SK-N-SH (cell line): ENCODE results near the gene RPL15. TPM values are rescaled to one million over a fixed set of nuclear protein-coding genes. Genes with fewer than 3 reads are reported as not detected.
A peak's percentile ranks its signal among the peaks of the same experiment; 100 is the strongest.

Source experiments
- CTCF ChIA-PET: fragments of 300-600, 350-600 bp; formaldehyde crosslinking; extraction: SDS; loops from one replicate; lab custom pipeline; 2021; lab: Yijun Ruan, JAX
- POLR2A ChIA-PET: fragments of 350-600 bp; sonication (Branson Sonifier 250); formaldehyde crosslinking; extraction: SDS; loops from one replicate; lab custom pipeline; 2020; ENCODE audit warnings: antibody characterized with exemption, inconsistent platforms; lab: Yijun Ruan, JAX
- DNase-seq: peaks from one replicate; pipeline ENCODE4 v3.0.0; 2012
- H2AFZ ChIP-seq: fragments of 200-600 bp; sonication (generic); 2 replicates; pipeline ENCODE4 v1.8.1; 2016; ENCODE audit warnings: antibody characterized with exemption, mild to moderate bottlenecking, low read depth
- H3F3A ChIP-seq: fragments of 200-600 bp; sonication (generic); replicated peaks from 2 replicates; pipeline ENCODE3; 2016; ENCODE audit warnings: antibody characterized with exemption, mild to moderate bottlenecking; ENCODE audit not compliant: insufficient read depth
- H3K27ac ChIP-seq, 2 experiments: fragments of 200-500 bp in 1 of 2; fragments of 200-600 bp in 1 of 2; sonication (Bioruptor generic) in 1 of 2; sonication (generic), shearing (Covaris generic) in 1 of 2; 2 replicates each; pipeline versions ENCODE4 v1.5.1 to v1.6.1; 2014 to 2016; ENCODE audit warnings: low read depth in 2 of 2, inconsistent platforms in 1 of 2, low read length in 1 of 2, mild to moderate bottlenecking in 1 of 2, mixed read lengths in 1 of 2
- H3K27me3 ChIP-seq: fragments of 200-600 bp; sonication (generic), shearing (Covaris generic); 2 replicates; pipeline ENCODE4 v1.6.1; 2016; ENCODE audit warnings: mixed run types; ENCODE audit not compliant: insufficient read depth
- H3K36me3 ChIP-seq, 2 experiments: fragments of 200-500 bp in 1 of 2; fragments of 200-600 bp in 1 of 2; sonication (Bioruptor generic) in 1 of 2; sonication (generic) in 1 of 2; replicated peaks in 1 of 2; 2 replicates each; pipeline versions ENCODE3 to v1.5.1; 2014 to 2016; ENCODE audit warnings: low read length in 1 of 2, mild to moderate bottlenecking in 1 of 2; ENCODE audit not compliant: insufficient read depth in 2 of 2, control insufficient read depth in 1 of 2
- H3K4me1 ChIP-seq, 2 experiments: fragments of 200-500 bp in 1 of 2; fragments of 200-600 bp in 1 of 2; sonication (Bioruptor generic) in 1 of 2; sonication (generic), shearing (Covaris generic) in 1 of 2; 2 replicates each; pipeline versions ENCODE4 v1.5.1 to v1.6.1; 2014 to 2016; ENCODE audit warnings: low read depth in 1 of 2, low read length in 1 of 2, mixed run types in 1 of 2; ENCODE audit not compliant: insufficient read depth in 2 of 2, control insufficient read depth in 1 of 2
- H3K4me2 ChIP-seq: fragments of 200-600 bp; sonication (generic), shearing (Covaris generic); 2 replicates; pipeline ENCODE4 v1.6.1; 2017; ENCODE audit warnings: mixed run types
- H3K4me3 ChIP-seq, 2 experiments: fragments of 200-500 bp in 1 of 2; fragments of 200-600 bp in 1 of 2; sonication (Bioruptor generic) in 1 of 2; sonication (generic), shearing (Covaris generic) in 1 of 2; 2 replicates each; pipeline versions ENCODE4 v1.5.1 to v1.8.1; 2014 to 2016; ENCODE audit warnings: low read depth in 2 of 2, inconsistent platforms in 1 of 2, low read length in 1 of 2, mild to moderate bottlenecking in 1 of 2, mixed read lengths in 1 of 2, moderate library complexity in 1 of 2
- H3K79me2 ChIP-seq: fragments of 200-600 bp; sonication (generic); 2 replicates; pipeline ENCODE4 v1.8.1; 2017; ENCODE audit warnings: mild to moderate bottlenecking; ENCODE audit not compliant: insufficient read depth
- H3K9ac ChIP-seq: fragments of 200-600 bp; sonication (generic); 2 replicates; pipeline ENCODE4 v1.6.1; 2017; ENCODE audit warnings: mixed run types
- H3K9me2 ChIP-seq: fragments of 200-600 bp; sonication (generic); 2 replicates; pipeline ENCODE4 v1.6.1; 2017; ENCODE audit warnings: mixed run types
- H3K9me3 ChIP-seq: fragments of 200-600 bp; sonication (generic); 2 replicates; pipeline ENCODE4 v1.6.1; 2017; ENCODE audit warnings: mixed run types, mild to moderate bottlenecking, moderate library complexity
- H4K20me1 ChIP-seq: fragments of 200-600 bp; sonication (generic); 2 replicates; pipeline ENCODE4 v1.6.1; 2017; ENCODE audit warnings: mild to moderate bottlenecking, mixed run types; ENCODE audit not compliant: insufficient read depth
- ELF1 ChIP-seq: IDR thresholded peaks from 2 replicates; pipeline ENCODE4 v1.4.0; 2012
- EP300 ChIP-seq, 2 experiments: IDR thresholded peaks; 2 replicates each; pipeline versions ENCODE4 v1.4.0 to v1.6.1; 2012; ENCODE audit warnings: borderline replicate concordance in 1 of 2, low read depth in 1 of 2, low read length in 1 of 2
- EZH2phosphoT487 ChIP-seq: fragments of 200-600 bp; sonication (generic); IDR thresholded peaks from 2 replicates; pipeline ENCODE4 v1.6.1; 2017; ENCODE audit warnings: low read depth, mixed run types, mild to moderate bottlenecking, antibody characterized with exemption, moderate library complexity, borderline replicate concordance
- FOXJ3 ChIP-seq: sonication (generic); formaldehyde crosslinking; IDR thresholded peaks from 2 replicates; pipeline ENCODE4 v1.5.1; 2020; ENCODE audit warnings: mild to moderate bottlenecking, missing genetic modification reagents
- FOXM1 ChIP-seq: IDR thresholded peaks from 2 replicates; pipeline ENCODE4 v1.4.0; 2012; ENCODE audit warnings: low read depth, mild to moderate bottlenecking
- GABPA ChIP-seq: IDR thresholded peaks from 2 replicates; pipeline ENCODE4 v1.4.0; 2012; ENCODE audit warnings: low read depth, mild to moderate bottlenecking
- GATA2 ChIP-seq: sonication (generic); formaldehyde crosslinking; IDR thresholded peaks from 2 replicates; pipeline ENCODE4 v1.5.0; 2020; ENCODE audit warnings: mild to moderate bottlenecking, missing genetic modification reagents
- JUND ChIP-seq: IDR thresholded peaks from 2 replicates; pipeline ENCODE4 v1.4.0; 2012
- MEF2A ChIP-seq: IDR thresholded peaks from 2 replicates; pipeline ENCODE4 v1.4.0; 2012; ENCODE audit warnings: low read depth, borderline replicate concordance
- MXI1 ChIP-seq: IDR thresholded peaks from 2 replicates; pipeline ENCODE4 v1.6.1; 2012; ENCODE audit warnings: mild to moderate bottlenecking, low read depth, low read length, improper control_type of control experiment
- NFIC ChIP-seq: IDR thresholded peaks from 2 replicates; pipeline ENCODE4 v1.4.0; 2012; ENCODE audit warnings: borderline replicate concordance
- NRF1 ChIP-seq: IDR thresholded peaks from 2 replicates; pipeline ENCODE4 v1.6.1; 2012; ENCODE audit warnings: low read depth, mild to moderate bottlenecking, low read length
- POLR2AphosphoS5 ChIP-seq: IDR thresholded peaks from 2 replicates; pipeline ENCODE4 v1.6.1; 2012; ENCODE audit warnings: low read depth, low read length
- RFX5 ChIP-seq: IDR thresholded peaks from 2 replicates; pipeline ENCODE4 v1.6.1; 2012; ENCODE audit warnings: mild to moderate bottlenecking, improper control_type of control experiment, low read length
- RXRA ChIP-seq: IDR thresholded peaks from 2 replicates; pipeline ENCODE4 v1.4.0; 2012; ENCODE audit warnings: low read depth, mild to moderate bottlenecking, borderline replicate concordance
- SIN3A ChIP-seq: IDR thresholded peaks from 2 replicates; pipeline ENCODE4 v1.6.1; 2012; ENCODE audit warnings: low read depth, mild to moderate bottlenecking, low read length, moderate library complexity, borderline replicate concordance
- TCF12 ChIP-seq: IDR thresholded peaks from 2 replicates; pipeline ENCODE4 v1.4.0; 2012
- TEAD4 ChIP-seq: IDR thresholded peaks from 2 replicates; pipeline ENCODE4 v1.4.0; 2012; ENCODE audit warnings: mild to moderate bottlenecking, borderline replicate concordance; ENCODE audit not compliant: insufficient read depth
- WGBS: methylation state at CpG from one replicate; pipeline ENCODE4 v1.1.6; 2017; ENCODE audit warnings: low lambda C conversion rate; 5-methylcytosine and 5-hydroxymethylcytosine counted together
- polyA plus RNA-seq, 3 experiments: library from polyadenylated mRNA; depleted of rRNA; stranded (reverse); fragments of >200 nt; gene quantifications; 2 replicates each; pipeline ENCODE4 v1.2.3, GENCODE V29; 2012
- TF ChIP-seq, protein P1 (sequence below): IDR thresholded peaks from 2 replicates; pipeline ENCODE4; 2012
- TF ChIP-seq, protein P2 (sequence below): IDR thresholded peaks from 2 replicates; pipeline ENCODE4 v1.4.0; 2012; ENCODE audit warnings: low read depth
- TF ChIP-seq, protein P3 (sequence below): IDR thresholded peaks from 2 replicates; pipeline ENCODE4 v1.6.1; 2012; ENCODE audit warnings: mild to moderate bottlenecking, low read depth, low read length, moderate library complexity
- TF ChIP-seq, protein P4 (sequence below): IDR thresholded peaks from 2 replicates; pipeline ENCODE4 v1.4.0; 2012; ENCODE audit warnings: low read depth, borderline replicate concordance

The RPL15 gene
- polyA plus RNA-seq, 1 of the 3 experiments (the other 2 are of a cell fraction), result 5,582 TPM

DNA sequence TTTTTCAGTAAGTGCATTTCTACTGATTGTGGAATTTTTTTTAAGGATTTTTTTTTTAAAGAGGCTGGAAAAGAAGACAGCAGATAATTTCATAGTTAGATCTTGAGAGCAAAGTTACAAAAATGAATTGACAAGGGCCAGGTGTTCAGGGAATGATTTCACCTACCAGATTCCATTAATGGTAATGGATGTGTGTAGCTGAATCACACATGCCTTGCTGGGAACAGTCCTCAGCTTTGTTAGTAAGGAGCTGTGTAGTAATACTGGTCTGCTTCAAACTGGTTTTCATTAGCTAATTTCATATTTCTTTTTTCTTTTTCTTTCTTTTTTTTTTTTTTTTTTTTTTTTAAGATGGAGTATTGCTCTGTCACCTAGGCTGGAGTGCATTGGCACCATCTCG lies 44.1 kb downstream of the RPL15 start:
- Histone ChIP-seq H3K79me2 (peaks cover 84% of the 10 kb centered on the region), H4K20me1 (peaks cover 80% of the 10 kb centered on the region), H3K27me3 (no peaks in the 10 kb centered on the region), H3K27ac (peak overlapping the region in 1 of 2 experiments; percentile 89; a peak in 2 of 4 replicates), H3K9me2 (no peaks in the 10 kb centered on the region), H3F3A (peaks cover 54% of the 10 kb centered on the region), H3K9ac (no peak overlapping the region), H2AFZ (no peak overlapping the region), H3K9me3 (no peaks in the 10 kb centered on the region), H3K36me3 (peaks cover 26 to 70% of the 10 kb centered on the region in 2 experiments), H3K4me3 (no peak overlapping the region), H3K4me1 (peaks cover 2 to 25% of the 10 kb centered on the region in 2 experiments; a peak in 3 of 4 replicates), H3K4me2 (no peak overlapping the region)
- no peak for DNase-seq
- CTCF ChIA-PET, result interaction anchor here (2.7 kb wide), 1 partner anchor 10 kb away, joined by 8 read pairs; no protein-coding TSS in a partner anchor
- TF ChIP-seq, protein P1, sequence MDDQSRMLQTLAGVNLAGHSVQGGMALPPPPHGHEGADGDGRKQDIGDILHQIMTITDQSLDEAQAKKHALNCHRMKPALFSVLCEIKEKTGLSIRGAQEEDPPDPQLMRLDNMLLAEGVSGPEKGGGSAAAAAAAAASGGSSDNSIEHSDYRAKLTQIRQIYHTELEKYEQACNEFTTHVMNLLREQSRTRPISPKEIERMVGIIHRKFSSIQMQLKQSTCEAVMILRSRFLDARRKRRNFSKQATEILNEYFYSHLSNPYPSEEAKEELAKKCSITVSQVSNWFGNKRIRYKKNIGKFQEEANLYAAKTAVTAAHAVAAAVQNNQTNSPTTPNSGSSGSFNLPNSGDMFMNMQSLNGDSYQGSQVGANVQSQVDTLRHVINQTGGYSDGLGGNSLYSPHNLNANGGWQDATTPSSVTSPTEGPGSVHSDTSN, result no peak
- no peak for TF ChIP-seq RFX5
- TF ChIP-seq POLR2AphosphoS5, result no peak
- TF ChIP-seq NRF1, result no peak
- no peak for TF ChIP-seq GABPA
- no peak for TF ChIP-seq FOXM1
- no peak for TF ChIP-seq EZH2phosphoT487
- TF ChIP-seq MEF2A, result no peak
- no peak for TF ChIP-seq FOXJ3
- TF ChIP-seq TEAD4, result no peak
- no peak for TF ChIP-seq MXI1
- no peak for TF ChIP-seq SIN3A
- TF ChIP-seq, protein P2, sequence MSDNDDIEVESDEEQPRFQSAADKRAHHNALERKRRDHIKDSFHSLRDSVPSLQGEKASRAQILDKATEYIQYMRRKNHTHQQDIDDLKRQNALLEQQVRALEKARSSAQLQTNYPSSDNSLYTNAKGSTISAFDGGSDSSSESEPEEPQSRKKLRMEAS, result no peak
- no peak for TF ChIP-seq EP300 (IDR thresholded peaks at IDR 0.05; ENCODE audit: borderline replicate concordance in 1 of 2, low read depth in 1 of 2, low read length in 1 of 2)
- TF ChIP-seq NFIC, result no peak
- WGBS, result 95% methylated on average over 1 of the region's 1 CpG
- POLR2A ChIA-PET, result no interaction called here

DNA sequence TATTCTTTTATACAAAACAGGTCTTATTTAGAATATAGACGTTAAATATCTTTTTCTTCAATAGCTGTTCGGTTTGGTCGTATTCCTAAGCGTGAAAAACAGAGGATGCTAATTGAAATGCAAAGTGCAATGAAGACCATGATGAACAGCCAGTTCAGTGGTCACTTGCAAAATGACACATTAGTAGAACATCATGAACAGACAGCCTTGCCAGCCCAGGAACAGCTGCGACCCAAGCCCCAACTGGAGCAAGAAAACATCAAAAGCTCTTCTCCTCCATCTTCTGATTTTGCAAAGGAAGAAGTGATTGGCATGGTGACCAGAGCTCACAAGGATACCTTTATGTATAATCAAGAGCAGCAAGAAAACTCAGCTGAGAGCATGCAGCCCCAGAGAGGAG lies 45.0 kb downstream of the RPL15 start:
- Histone ChIP-seq H3F3A (peaks cover 62% of the 10 kb centered on the region), H2AFZ (no peak overlapping the region), H3K4me2 (no peak overlapping the region), H3K27ac (peak overlapping the region in 1 of 2 experiments; percentile 84; a peak in 1 of 4 replicates), H3K9me3 (no peaks in the 10 kb centered on the region), H3K27me3 (no peaks in the 10 kb centered on the region), H3K9me2 (no peaks in the 10 kb centered on the region), H3K4me1 (peaks cover 2 to 32% of the 10 kb centered on the region in 2 experiments; a peak in 3 of 4 replicates), H4K20me1 (peaks cover 80% of the 10 kb centered on the region), H3K9ac (no peak overlapping the region), H3K79me2 (peaks cover 84% of the 10 kb centered on the region), H3K4me3 (no peak overlapping the region), H3K36me3 (peaks cover 20 to 66% of the 10 kb centered on the region in 2 experiments)
- ChIA-PET POLR2A (interaction anchor here (0.8 kb wide), 1 partner anchor 45 kb away, joined by 4 read pairs; the partner anchor contains the start of genes NKIRAS1 and RPL15), CTCF (interaction anchor here (2.7 kb wide), 1 partner anchor 11 kb away, joined by 8 read pairs; no protein-coding TSS in a partner anchor)
- DNase-seq, result no peak
- 100% methylated on average over 5 of the region's 5 CpGs for WGBS
- TF ChIP-seq NFIC, result no peak
- TF ChIP-seq ELF1, result no peak
- TF ChIP-seq EZH2phosphoT487, result no peak
- TF ChIP-seq TCF12, result no peak
- no peak for TF ChIP-seq EP300 (IDR thresholded peaks at IDR 0.05; ENCODE audit: borderline replicate concordance in 1 of 2, low read depth in 1 of 2, low read length in 1 of 2)
- no peak for TF ChIP-seq GABPA
- TF ChIP-seq NRF1, result no peak
- no peak for TF ChIP-seq JUND
- no peak for TF ChIP-seq GATA2
- no peak for TF ChIP-seq RXRA
- no peak for TF ChIP-seq POLR2AphosphoS5
- TF ChIP-seq, protein P3, sequence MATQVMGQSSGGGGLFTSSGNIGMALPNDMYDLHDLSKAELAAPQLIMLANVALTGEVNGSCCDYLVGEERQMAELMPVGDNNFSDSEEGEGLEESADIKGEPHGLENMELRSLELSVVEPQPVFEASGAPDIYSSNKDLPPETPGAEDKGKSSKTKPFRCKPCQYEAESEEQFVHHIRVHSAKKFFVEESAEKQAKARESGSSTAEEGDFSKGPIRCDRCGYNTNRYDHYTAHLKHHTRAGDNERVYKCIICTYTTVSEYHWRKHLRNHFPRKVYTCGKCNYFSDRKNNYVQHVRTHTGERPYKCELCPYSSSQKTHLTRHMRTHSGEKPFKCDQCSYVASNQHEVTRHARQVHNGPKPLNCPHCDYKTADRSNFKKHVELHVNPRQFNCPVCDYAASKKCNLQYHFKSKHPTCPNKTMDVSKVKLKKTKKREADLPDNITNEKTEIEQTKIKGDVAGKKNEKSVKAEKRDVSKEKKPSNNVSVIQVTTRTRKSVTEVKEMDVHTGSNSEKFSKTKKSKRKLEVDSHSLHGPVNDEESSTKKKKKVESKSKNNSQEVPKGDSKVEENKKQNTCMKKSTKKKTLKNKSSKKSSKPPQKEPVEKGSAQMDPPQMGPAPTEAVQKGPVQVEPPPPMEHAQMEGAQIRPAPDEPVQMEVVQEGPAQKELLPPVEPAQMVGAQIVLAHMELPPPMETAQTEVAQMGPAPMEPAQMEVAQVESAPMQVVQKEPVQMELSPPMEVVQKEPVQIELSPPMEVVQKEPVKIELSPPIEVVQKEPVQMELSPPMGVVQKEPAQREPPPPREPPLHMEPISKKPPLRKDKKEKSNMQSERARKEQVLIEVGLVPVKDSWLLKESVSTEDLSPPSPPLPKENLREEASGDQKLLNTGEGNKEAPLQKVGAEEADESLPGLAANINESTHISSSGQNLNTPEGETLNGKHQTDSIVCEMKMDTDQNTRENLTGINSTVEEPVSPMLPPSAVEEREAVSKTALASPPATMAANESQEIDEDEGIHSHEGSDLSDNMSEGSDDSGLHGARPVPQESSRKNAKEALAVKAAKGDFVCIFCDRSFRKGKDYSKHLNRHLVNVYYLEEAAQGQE, result no peak
- TF ChIP-seq, protein P4, sequence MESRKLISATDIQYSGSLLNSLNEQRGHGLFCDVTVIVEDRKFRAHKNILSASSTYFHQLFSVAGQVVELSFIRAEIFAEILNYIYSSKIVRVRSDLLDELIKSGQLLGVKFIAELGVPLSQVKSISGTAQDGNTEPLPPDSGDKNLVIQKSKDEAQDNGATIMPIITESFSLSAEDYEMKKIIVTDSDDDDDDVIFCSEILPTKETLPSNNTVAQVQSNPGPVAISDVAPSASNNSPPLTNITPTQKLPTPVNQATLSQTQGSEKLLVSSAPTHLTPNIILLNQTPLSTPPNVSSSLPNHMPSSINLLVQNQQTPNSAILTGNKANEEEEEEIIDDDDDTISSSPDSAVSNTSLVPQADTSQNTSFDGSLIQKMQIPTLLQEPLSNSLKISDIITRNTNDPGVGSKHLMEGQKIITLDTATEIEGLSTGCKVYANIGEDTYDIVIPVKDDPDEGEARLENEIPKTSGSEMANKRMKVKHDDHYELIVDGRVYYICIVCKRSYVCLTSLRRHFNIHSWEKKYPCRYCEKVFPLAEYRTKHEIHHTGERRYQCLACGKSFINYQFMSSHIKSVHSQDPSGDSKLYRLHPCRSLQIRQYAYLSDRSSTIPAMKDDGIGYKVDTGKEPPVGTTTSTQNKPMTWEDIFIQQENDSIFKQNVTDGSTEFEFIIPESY, result no peak
- TF ChIP-seq TEAD4, result no peak
